ENCODE measurements around the gene RHBDF2.
"Not testable (repeated sequence)": the region's sequence is repeated elsewhere in the genome, so short reads cannot be mapped to it uniquely, and the experiment has no call there.

RHBDF2 gene

GRCh38 chr17:76524598-76525512, 23.6 kb upstream of the RHBDF2 start:
- DNase-seq (ENCODE audit: low spot score): no peak

DNA sequence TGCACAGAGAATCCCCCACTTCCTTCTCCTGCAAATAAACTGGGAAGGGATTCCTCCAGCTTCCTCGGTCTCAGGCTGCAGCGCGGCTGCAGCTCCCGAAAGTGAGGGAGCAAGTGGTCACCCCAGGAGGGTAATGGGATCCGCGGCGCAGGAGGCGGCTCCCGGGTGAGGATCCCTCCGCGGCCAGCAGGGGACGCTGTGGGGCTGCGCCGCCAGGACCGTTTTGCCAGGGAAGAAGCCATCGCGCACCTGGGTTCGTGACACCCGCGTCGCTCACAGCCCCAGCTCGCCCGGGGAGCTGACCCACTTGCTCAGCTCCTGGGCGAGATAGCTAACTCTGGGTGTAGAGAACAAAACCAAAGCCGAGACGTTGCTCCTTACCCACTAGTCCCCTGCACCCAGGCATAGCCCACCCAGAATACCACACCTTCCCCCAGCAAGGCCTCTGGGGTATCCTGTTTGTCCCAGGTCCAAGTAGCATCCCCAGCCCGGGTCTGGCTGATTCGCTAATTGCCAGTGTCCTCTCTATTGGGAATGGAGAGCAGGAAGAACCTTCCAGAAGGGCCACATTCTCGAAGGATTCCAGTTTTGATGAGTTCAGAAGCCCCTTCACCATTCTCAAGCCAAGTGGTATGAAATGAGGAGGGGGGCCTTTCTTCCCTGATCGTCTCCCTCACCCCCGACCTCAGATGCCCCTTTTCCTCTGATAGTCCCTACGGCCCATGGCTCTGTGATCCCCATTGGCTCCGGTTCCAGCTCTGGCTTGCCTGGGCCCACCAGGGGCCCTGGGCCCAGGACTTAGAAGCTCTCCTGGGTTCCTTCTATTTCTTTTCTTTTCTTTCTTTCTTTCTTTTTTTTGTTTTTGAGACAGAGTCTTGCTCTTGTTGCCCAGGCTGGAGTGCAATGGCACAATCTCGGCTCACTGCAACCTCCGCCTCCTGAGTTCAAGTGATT, 22.1 kb upstream of the RHBDF2 start:
- DNase-seq (ENCODE audit: low spot score): peak; percentile 71

DNA sequence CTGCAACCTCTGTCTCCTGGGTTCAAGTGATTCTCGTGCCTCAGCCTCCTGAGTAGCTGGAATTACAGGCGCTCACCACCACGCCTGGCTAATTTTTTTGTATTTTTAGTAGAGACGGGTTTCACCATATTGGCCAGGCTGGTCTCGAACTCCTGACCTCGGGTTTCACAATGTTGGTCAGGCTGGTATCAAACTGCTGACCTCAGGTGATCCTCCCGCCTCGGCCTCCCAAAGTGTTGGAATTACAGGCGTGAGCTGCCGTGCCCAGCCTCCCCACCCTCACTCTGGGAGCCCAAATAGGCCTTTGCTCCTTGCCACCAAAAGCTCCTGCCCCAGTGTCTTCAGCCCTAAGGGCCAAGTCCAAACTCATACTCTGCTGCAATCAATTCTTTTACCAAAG, 20.5 kb upstream of the RHBDF2 start:
- DNase-seq (ENCODE audit: low spot score): not testable (repeated sequence)

DNA sequence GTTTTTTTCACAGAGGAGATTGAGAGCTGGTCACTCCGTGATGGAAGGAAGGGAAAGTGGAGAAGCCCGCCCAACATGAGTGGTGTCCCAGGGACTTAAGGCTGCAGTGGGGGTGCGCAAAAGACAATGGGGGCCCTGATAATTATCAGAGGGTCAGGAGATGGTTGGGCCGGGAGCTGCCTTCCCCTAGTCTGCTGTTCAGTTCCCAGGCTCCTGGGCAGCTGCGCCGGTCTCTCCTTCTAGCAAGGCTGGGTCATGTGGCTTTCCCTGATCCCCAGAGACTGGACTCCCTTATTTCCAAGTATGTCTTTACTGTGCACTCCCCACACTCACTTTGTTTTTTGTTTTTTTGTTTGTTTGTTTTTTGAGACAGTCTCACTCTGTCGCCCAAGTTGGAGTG, 20.0 kb upstream of the RHBDF2 start:
- DNase-seq (ENCODE audit: low spot score): no peak

DNA sequence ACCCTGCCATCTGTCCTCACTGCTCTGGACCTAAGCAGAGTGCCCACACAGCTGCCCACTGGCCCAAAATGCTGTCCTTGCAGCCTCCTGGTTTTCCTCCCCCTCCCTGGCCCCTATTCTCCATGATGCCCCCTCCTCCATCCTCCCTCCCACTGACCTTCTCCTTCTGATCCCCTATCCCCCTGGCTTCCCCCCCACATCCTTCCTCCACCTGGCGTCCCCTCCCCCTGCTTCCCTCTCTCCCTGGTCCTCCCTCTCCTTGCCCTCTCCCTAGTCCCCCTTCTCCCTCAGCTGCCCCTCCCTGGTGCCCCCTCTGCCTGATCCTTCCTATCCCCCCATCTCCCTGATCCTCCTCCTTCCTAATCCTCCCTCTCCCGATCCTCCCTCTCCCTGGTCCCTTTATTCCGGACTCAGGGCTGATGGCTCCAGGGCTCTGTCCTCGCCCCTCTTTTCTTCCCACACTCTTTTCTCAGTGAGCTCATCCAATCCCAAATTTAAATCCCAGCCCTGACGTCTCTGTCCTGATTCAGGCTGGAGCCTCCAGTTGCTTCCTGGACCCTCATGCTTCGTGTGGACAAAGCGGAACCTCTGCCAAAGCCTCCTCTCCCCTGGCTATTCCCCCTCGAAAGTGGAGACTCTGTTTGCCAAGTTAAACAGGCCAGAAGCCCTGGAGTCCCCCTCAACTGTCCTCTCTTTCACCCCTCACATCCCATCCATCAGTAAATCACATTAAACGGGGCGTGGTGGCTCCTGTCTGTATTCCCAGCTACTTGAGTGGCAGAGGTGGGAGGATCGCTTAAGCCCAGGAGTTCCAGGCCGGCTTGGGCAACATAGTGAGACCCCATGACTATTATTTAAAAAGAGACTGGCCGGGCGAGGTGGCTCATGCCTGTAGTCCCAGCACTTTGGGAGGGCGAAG, 18.1 kb upstream of the RHBDF2 start:
- DNase-seq (ENCODE audit: low spot score): no peak

DNA sequence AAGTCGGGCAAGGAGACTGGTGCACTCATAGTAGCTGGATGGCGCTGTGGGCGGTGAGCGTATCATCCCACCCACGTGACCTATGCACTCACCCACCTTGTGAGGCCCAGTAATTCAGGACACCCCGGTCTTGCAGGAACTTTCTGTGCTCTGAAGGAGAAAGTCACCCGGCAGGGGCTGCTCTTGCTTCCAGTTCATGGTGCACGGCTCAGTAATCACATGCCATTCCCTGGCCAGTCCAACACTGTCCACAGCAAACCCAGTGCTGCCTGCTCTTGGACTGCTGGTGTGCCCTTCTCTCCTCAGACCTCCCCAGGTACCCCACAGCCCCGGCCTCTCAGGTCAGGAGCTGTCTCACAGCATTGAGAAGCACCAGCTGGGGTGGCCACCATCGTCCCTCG, 16.4 kb upstream of the RHBDF2 start:
- no peak for DNase-seq (ENCODE audit: low spot score)

DNA sequence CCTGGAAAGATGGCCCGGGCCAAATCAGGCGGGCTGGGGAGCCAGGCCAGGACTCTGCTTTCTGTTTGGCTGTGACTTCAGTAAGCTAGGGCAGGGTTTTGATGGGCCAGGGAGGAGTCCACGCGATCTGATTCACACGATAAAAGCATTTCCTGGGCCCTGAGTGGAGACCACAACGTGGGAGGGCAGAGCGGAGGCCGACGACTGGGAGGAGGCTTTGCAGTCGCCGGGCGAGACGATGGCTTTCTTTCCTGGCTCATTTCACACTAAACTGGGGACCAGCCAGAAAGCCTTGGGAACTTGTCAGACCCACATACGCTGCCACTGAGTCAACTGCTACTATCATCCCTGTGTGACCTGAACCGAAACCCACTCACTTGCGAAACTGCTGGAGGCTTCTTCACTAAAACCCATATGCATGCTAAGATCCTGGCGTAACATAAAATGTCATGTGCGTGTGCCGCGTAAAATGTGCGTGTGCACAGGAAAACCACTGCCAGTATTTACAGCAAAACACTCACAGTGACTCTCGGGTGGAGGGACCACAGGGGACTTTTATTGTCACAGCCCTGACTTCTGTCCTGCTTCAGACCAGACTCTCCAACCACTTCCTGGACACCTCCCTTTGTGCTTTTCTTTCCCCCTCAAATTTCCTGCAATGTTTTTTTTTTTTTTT, 14.2 kb upstream of the RHBDF2 start:
- DNase-seq (ENCODE audit: low spot score): no peak

DNA sequence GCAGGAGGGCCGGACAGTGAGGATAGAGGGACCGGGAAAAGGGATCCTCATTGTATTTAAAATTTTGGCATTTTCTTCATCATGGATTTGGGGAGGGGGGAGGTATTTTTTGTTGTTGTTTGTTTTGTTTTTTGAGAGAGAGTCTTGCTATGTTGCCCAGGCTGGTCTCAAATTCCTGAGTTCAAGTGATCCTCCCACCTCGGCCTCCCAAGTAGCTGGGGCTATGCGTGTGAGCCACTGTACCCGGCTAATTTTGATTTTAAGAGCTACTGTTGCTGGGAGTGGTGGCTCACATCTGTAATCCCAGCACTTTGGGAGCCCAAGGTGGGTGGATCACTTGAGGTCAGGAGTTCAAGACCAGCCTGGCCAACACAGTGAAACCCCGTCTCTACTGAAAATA, 13.1 kb upstream of the RHBDF2 start:
- DNase-seq (ENCODE audit: low spot score): not testable (repeated sequence)

DNA sequence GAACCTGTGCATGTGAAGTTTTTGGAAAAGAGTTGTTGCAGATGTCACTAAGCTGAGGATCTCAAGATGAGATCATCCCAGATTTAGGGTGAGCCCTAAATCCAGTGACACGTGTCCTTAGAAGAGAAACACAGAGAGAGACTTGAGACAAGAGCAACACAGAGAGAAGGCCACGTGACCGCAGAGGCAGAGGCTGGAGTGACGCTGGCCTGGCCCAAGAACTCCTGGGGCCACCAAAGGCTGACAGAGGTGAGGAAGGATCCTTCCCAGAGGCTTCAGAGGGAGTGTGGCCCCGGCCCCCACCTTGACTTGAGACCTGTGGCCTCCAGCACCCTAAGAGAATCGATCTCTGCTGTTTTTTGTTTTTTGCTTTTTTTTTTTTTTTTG, 12.1 kb upstream of the RHBDF2 start:
- DNase-seq (ENCODE audit: low spot score): no peak

GRCh38 chr17:76512366-76513305, 11.4 kb upstream of the RHBDF2 start:
- DNase-seq (ENCODE audit: low spot score): no peak

DNA sequence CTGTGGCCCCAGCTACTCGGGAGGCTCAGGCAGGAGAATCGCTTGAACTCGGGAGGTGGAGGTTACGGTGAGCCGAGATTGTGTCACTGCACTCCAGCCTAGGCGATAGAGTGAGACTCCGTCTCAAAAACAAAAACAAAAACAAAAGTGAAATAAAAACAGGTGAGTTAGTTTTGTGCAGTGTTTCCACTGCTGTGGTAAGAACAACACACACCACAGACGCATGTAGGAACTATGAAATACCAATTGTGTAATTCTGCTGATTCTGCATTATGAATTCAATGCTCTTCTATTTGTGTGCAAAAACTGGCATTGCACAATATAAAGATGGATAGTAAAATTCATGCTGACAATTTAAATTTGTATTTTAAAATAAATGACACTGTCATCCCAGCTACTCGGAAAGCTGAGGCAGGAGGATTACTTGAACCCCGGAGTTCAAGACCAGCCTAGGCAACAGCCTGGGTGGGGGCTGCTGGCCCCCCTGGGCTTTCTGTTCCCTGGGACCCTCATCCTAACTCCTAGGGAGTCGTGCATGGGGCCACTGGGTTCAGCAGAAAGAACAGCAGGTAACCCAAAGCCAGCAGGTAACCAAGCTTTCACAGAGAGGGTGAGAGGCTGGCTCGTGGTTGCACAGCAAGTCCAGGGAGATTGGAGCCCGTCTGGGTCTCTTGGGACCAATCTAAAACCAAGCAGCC, 10.6 kb upstream of the RHBDF2 start:
- no peak for DNase-seq (ENCODE audit: low spot score)

- DNase-seq (ENCODE audit: low spot score): no peak
Observed at GRCh38 chr17:76510831-76511244, 9.6 kb upstream of the RHBDF2 start.

- DNase-seq (ENCODE audit: low spot score): not testable (repeated sequence)
Observed at GRCh38 chr17:76508472-76509063, 7.3 kb upstream of the RHBDF2 start.

- peak; percentile 86 for DNase-seq (ENCODE audit: low spot score)
Observed at GRCh38 chr17:76506408-76507345, 5.5 kb upstream of the RHBDF2 start.

GRCh38 chr17:76504117-76504516, 2.9 kb upstream of the RHBDF2 start:
- DNase-seq (ENCODE audit: low spot score): no peak

DNA sequence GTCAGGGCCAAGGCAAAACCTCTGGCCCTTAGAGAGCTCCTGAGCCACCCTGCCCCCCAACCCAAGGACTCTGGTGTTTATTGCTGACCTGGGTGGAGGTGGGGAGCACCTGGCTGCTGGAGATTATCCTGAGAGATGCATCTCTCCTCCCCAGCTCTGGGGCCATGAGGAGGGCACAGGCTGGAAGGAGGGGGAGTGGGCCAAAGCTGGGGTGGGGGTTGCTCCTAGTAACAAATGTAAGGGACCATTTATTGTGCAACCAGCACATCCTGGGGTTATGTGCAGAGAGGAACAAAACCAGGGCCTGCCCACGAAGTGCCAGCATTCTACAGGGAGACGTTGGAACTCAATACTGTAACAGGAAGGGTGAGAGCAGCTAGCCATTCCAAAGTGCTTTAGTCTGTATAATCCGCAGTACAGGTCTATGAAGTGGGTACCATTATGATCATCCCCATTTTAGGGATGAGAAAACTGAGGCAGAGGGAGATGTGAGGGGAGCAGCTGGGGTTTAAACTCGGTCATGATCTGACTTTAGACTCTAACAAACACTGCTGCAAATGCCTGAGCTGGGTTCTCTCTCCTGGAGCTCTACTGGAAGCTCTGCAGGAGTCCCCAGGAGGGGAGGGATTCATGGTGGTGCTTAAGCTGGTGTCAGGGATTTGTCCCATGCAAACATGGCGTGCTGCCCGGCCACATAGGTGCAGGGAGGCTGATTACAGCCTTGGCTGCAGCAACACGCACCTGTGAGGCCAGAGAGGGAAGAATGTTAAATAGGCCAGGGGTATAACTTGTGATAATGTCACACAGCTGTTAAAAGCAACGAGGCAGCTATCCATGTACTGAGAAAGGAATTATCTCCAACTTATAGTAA, 1.4 kb upstream of the RHBDF2 start:
- DNase-seq (ENCODE audit: low spot score): no peak

- no peak for DNase-seq (ENCODE audit: low spot score)
Observed at GRCh38 chr17:76501827-76502307, 644 bp upstream of the RHBDF2 start.
